ENCODE results near the gene SOD1.
"Not testable (repeated sequence)": the region's sequence is repeated elsewhere in the genome, so short reads cannot be mapped to it uniquely, and the experiment has no call there.

SOD1 gene

GRCh38 chr21:31647650-31648049, 11.8 kb upstream of the SOD1 start:
- Histone ChIP-seq H3F3A (ENCODE audit: insufficient read depth, low read length) (no peaks in the 10 kb centered on the region), H3K27me3 (ENCODE audit: insufficient read depth, low read length) (no peaks in the 10 kb centered on the region), H2AFZ (ENCODE audit: low read length) (peak overlapping the region; percentile 68; the same call in 1 of the 2 replicates), H4K20me1 (ENCODE audit: insufficient read depth, low read length) (no peaks in the 10 kb centered on the region), H3K27ac (ENCODE audit: low read depth, low read length, poor library complexity, severe bottlenecking) (peak overlapping the region; percentile 37), H3K4me2 (ENCODE audit: low read length) (peak overlapping the region; percentile 51), H3K79me2 (ENCODE audit: insufficient read depth, low read length) (no peaks in the 10 kb centered on the region), H3K9ac (ENCODE audit: low read length) (no peak overlapping the region; the same call in 1 of the 2 replicates), H3K4me3 (ENCODE audit: low read depth, low read length, poor library complexity, severe bottlenecking) (peak overlapping the region; percentile 19), H3K9me2 (ENCODE audit: low read depth, low read length) (no peaks in the 10 kb centered on the region), H3K9me3 (ENCODE audit: low read length) (peaks cover 8% of the 10 kb centered on the region; the same call in 1 of the 2 replicates), H3K36me3 (ENCODE audit: insufficient read depth, low read length) (no peaks in the 10 kb centered on the region), H3K4me1 (ENCODE audit: insufficient read depth, low read length, severe bottlenecking) (peaks cover 10% of the 10 kb centered on the region)
- TF ChIP-seq EZH2 (IDR thresholded peaks at IDR 0.05; ENCODE audit: borderline replicate concordance, low read length): no peak
- no peak for TF ChIP-seq CTCF (IDR thresholded peaks at IDR 0.05; ENCODE audit: low read length)

GRCh38 chr21:31650930-31651329, 8.6 kb upstream of the SOD1 start:
- Histone ChIP-seq H3K9me2 (ENCODE audit: low read depth, low read length) (no peaks in the 10 kb centered on the region), H3K4me3 (ENCODE audit: low read depth, low read length, poor library complexity, severe bottlenecking) (no peak overlapping the region), H3K9ac (ENCODE audit: low read length) (no peak overlapping the region), H3K36me3 (ENCODE audit: insufficient read depth, low read length) (no peaks in the 10 kb centered on the region), H3K27ac (ENCODE audit: low read depth, low read length, poor library complexity, severe bottlenecking) (no peak overlapping the region), H2AFZ (ENCODE audit: low read length) (no peak overlapping the region), H4K20me1 (ENCODE audit: insufficient read depth, low read length) (no peaks in the 10 kb centered on the region), H3K79me2 (ENCODE audit: insufficient read depth, low read length) (no peaks in the 10 kb centered on the region), H3F3A (ENCODE audit: insufficient read depth, low read length) (no peaks in the 10 kb centered on the region), H3K4me2 (ENCODE audit: low read length) (no peak overlapping the region), H3K4me1 (ENCODE audit: insufficient read depth, low read length, severe bottlenecking) (peaks cover 10% of the 10 kb centered on the region), H3K9me3 (ENCODE audit: low read length) (peaks cover 8% of the 10 kb centered on the region; the same call in 1 of the 2 replicates), H3K27me3 (ENCODE audit: insufficient read depth, low read length) (no peaks in the 10 kb centered on the region)
- no peak for TF ChIP-seq CTCF (IDR thresholded peaks at IDR 0.05; ENCODE audit: low read length)
- TF ChIP-seq EZH2 (IDR thresholded peaks at IDR 0.05; ENCODE audit: borderline replicate concordance, low read length): no peak

GRCh38 chr21:31651491-31651890, 8.0 kb upstream of the SOD1 start:
- not testable (repeated sequence) for H3K4me2 ChIP-seq (ENCODE audit: low read length); H3K4me3 ChIP-seq (ENCODE audit: low read depth, low read length, poor library complexity, severe bottlenecking); H3F3A ChIP-seq (ENCODE audit: insufficient read depth, low read length); H2AFZ ChIP-seq (ENCODE audit: low read length); H3K36me3 ChIP-seq (ENCODE audit: insufficient read depth, low read length); H3K9me3 ChIP-seq (ENCODE audit: low read length); H3K27ac ChIP-seq (ENCODE audit: low read depth, low read length, poor library complexity, severe bottlenecking); H3K9ac ChIP-seq (ENCODE audit: low read length); H3K79me2 ChIP-seq (ENCODE audit: insufficient read depth, low read length); H3K27me3 ChIP-seq (ENCODE audit: insufficient read depth, low read length); H4K20me1 ChIP-seq (ENCODE audit: insufficient read depth, low read length); H3K9me2 ChIP-seq (ENCODE audit: low read depth, low read length)
- peaks cover 10% of the 10 kb centered on the region for H3K4me1 ChIP-seq (ENCODE audit: insufficient read depth, low read length, severe bottlenecking)

- no peak overlapping the region for H3K4me3 ChIP-seq (ENCODE audit: low read depth, low read length, poor library complexity, severe bottlenecking)
- H3K9me3 ChIP-seq (ENCODE audit: low read length): peaks cover 8% of the 10 kb centered on the region; the same call in 1 of the 2 replicates
- H3K27me3 ChIP-seq (ENCODE audit: insufficient read depth, low read length): no peaks in the 10 kb centered on the region
- no peaks in the 10 kb centered on the region for H3K79me2 ChIP-seq (ENCODE audit: insufficient read depth, low read length)
- peaks cover 5% of the 10 kb centered on the region for H3K4me1 ChIP-seq (ENCODE audit: insufficient read depth, low read length, severe bottlenecking)
- no peak overlapping the region for H3K4me2 ChIP-seq (ENCODE audit: low read length)
- H3K9ac ChIP-seq (ENCODE audit: low read length): no peak overlapping the region
- no peaks in the 10 kb centered on the region for H3F3A ChIP-seq (ENCODE audit: insufficient read depth, low read length)
- no peaks in the 10 kb centered on the region for H3K36me3 ChIP-seq (ENCODE audit: insufficient read depth, low read length)
- H2AFZ ChIP-seq (ENCODE audit: low read length): no peak overlapping the region
- H4K20me1 ChIP-seq (ENCODE audit: insufficient read depth, low read length): no peaks in the 10 kb centered on the region
- H3K9me2 ChIP-seq (ENCODE audit: low read depth, low read length): no peaks in the 10 kb centered on the region
- no peak overlapping the region for H3K27ac ChIP-seq (ENCODE audit: low read depth, low read length, poor library complexity, severe bottlenecking)
- TF ChIP-seq EZH2 (IDR thresholded peaks at IDR 0.05; ENCODE audit: borderline replicate concordance, low read length) (no peak), CTCF (IDR thresholded peaks at IDR 0.05; ENCODE audit: low read length) (no peak)
These were observed 5.2 kb upstream of the SOD1 start for GRCh38 chr21:31654340-31654739.

GRCh38 chr21:31654821-31655580, 4.5 kb upstream of the SOD1 start:
- not testable (repeated sequence) for H3K36me3 ChIP-seq (ENCODE audit: insufficient read depth, low read length); H3K9ac ChIP-seq (ENCODE audit: low read length); H3K27ac ChIP-seq (ENCODE audit: low read depth, low read length, poor library complexity, severe bottlenecking); H3K79me2 ChIP-seq (ENCODE audit: insufficient read depth, low read length); H3K9me3 ChIP-seq (ENCODE audit: low read length); H2AFZ ChIP-seq (ENCODE audit: low read length); H3K4me1 ChIP-seq (ENCODE audit: insufficient read depth, low read length, severe bottlenecking); H3K4me3 ChIP-seq (ENCODE audit: low read depth, low read length, poor library complexity, severe bottlenecking); H3K27me3 ChIP-seq (ENCODE audit: insufficient read depth, low read length); H3K4me2 ChIP-seq (ENCODE audit: low read length); H3F3A ChIP-seq (ENCODE audit: insufficient read depth, low read length); H4K20me1 ChIP-seq (ENCODE audit: insufficient read depth, low read length); H3K9me2 ChIP-seq (ENCODE audit: low read depth, low read length)

Data from OCI-LY1 (cell line).